ENCODE data around the gene ARHGAP26.

Gene ARHGAP26

DNA sequence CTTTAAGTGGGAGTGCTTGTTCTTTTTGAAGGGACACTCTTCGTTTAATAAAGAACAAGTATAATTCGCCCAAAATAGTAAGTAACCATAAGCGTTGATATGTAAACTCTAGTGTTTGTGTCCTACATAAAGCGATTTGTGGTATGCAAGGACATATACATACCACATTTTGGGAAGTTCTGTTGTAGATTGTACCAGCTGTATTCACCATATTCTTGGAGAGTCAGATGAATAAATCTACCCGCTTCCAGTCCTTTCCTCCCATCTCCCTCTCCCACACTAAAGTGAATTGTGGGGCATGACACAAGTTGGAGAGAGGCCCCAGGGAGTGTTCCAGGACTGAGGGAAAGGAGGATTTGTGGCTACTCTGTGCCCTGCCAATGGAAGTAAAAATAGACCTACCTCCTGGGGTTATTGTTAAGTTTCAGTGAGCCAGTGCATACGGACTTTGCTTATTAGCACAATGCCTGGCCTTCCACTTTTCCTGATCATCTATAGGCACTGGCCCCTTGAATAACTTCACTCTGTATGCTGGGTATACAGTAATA lies 40.6 kb downstream of the ARHGAP26 start:
- TF ChIP-seq CTCF (IDR thresholded peaks at IDR 0.05), result no peak

- TF ChIP-seq CTCF (IDR thresholded peaks at IDR 0.05), result no peak
Measured at GRCh38 chr5:142811866-142812557, 41.8 kb downstream of the ARHGAP26 start.

GRCh38 chr5:142813220-142813619 lies 43.0 kb downstream of the ARHGAP26 start:
- no peak for TF ChIP-seq CTCF (IDR thresholded peaks at IDR 0.05)

DNA sequence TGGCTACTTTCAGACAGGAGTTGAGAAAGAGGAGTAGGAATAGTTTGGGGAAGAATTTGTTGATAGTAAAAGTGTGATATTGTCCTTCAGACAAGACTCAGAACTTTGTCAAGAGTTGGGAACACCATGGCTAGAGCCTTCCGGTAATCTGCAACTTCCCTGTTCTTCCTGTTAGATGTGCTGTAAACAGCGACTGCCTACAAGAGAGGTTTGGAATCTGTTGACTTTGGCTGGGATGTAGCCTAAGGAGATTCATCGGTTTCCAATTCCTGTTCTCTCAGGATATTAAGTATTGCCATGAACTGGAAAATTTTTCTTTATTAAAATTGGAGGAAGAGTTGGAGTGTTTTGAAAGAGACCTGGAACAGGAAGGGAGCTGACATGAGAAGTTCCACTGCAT lies 43.9 kb downstream of the ARHGAP26 start:
- TF ChIP-seq CTCF (IDR thresholded peaks at IDR 0.05), result no peak

- TF ChIP-seq CTCF (IDR thresholded peaks at IDR 0.05), result no peak
Measured at GRCh38 chr5:142815469-142815868, 45.3 kb downstream of the ARHGAP26 start.

- TF ChIP-seq CTCF (IDR thresholded peaks at IDR 0.05), result no peak
Measured at GRCh38 chr5:142816531-142817430, 46.6 kb downstream of the ARHGAP26 start.

DNA sequence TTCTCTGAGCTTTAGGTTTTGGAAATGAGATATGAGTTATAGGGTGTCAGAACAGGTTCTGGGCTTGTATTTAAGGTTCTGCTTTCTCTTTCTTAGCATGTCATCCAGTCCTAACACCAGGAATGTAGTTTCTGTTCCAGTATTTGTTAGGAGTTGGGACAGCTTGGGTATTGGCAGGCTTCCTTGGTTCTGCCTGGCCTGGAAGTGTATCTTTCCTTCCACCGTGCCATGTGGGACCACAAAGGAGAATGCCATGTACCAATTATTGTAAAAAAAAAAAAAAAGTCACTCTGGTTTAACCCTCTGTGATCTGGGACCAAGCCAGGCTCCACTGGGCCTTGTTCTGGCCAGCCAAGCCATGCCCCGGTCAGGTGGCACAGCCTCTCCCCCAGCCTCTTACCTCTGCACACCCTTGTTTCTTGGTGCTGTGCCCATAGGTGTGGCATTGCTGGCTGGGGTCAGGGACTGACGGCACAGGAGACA lies 47.8 kb downstream of the ARHGAP26 start:
- TF ChIP-seq CTCF (IDR thresholded peaks at IDR 0.05), result no peak
